HG02588 (cell line): Measurements from ENCODE around the gene SYNGR3.
A peak's percentile ranks its signal among the peaks of the same experiment; 100 is the strongest.
"Not testable (repeated sequence)": the region's sequence is repeated elsewhere in the genome, so short reads cannot be mapped to it uniquely, and the experiment has no call there.

Experiments used
- ATAC-seq: cut with Tn5 transposase; IDR thresholded peaks from one replicate; pipeline ENCODE4 v1.9.1; 2021; ENCODE audit warnings: mild to moderate bottlenecking, moderate library complexity; ENCODE audit not compliant: unreplicated experiment

SYNGR3 gene, protein sequence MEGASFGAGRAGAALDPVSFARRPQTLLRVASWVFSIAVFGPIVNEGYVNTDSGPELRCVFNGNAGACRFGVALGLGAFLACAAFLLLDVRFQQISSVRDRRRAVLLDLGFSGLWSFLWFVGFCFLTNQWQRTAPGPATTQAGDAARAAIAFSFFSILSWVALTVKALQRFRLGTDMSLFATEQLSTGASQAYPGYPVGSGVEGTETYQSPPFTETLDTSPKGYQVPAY

DNA sequence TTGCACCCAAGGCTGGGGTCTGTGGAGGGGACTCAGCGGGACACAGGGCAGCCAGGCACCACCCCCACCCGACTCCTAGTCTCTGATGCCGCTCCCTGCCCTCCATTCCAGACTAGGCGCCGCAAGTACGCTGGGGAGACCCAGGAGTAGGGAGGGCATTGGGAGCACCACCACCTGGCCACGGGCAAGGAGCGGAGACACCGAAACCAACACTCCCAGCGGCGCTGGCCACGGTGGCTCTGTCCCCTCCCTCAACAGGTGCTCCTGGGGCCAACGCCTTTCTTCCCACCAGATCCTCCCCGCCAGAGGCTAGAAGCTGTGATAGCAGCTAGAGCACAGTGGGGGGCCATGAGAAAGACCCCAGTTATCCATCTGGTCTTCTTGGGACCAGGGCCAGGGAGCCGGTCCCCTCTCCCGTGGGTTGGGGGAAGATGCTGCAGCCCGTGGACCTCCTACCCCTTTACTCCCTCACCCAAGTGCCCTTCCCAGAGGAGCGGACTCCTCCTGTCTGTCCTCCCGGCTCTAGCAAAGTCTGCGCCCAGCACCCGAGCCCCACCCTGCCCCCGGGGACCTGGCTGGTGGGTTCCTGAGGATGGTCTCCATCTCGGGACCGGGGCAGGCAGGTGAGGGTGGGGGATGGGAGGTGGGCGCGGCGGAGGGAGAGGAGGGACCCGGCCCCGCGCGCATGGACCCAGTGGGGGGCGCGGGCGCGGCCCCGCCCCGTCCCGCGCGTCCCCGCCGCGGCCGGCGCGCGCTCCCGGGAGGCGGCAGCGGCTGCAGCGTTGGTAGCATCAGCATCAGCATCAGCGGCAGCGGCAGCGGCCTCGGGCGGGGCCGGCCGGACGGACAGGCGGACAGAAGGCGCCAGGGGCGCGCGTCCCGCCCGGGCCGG is at the start of gene SYNGR3:
Gene SYNGR3, plus strand, starts transcription at position 762 of the 892 bp plus-strand sequence. CDS start 133 bp downstream, outside the sequence.
- no peak for ATAC-seq

DNA sequence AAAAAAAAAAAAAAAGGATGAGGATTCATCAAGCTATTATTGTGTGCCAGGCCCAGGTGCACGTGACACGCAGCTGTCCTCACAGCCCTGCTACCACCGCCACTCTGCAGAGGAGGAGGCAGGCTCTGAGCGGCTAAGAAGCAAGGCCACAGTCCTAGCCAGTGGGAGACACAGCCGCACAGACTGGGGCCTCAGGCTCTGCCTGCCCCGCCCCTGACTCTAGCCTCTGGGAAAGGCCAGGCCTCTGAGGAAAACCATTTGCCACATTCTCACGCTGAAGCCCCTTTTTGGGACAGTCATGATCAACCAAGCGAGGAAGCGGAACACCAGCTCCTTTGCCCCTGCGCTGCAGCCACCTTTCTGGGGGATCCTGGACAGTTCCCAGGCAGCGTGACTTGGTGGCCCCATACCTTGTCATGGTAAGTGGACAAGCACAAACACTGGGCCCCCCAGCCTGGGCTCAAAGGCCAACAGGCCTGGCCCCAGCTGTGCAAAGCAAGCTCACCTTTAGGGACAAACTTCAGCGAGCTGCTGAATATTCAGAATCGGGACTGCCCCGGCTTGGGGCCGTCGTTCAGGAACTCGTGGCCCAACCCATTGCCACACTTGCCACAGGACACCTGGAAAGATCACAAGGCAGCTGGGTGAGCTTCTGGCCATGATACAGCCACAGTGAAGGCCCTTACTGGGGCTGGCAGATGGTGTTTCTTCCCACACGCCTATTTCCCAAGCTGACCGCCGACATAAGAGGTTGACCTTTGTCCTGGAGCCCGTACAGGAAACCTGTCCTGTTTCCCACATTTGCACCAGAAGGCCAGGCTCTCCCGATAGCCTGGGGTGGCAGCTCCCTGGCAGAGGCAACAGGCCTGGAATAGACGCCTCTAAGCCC is 49.3 kb upstream of the SYNGR3 start:
- no peak for ATAC-seq

DNA sequence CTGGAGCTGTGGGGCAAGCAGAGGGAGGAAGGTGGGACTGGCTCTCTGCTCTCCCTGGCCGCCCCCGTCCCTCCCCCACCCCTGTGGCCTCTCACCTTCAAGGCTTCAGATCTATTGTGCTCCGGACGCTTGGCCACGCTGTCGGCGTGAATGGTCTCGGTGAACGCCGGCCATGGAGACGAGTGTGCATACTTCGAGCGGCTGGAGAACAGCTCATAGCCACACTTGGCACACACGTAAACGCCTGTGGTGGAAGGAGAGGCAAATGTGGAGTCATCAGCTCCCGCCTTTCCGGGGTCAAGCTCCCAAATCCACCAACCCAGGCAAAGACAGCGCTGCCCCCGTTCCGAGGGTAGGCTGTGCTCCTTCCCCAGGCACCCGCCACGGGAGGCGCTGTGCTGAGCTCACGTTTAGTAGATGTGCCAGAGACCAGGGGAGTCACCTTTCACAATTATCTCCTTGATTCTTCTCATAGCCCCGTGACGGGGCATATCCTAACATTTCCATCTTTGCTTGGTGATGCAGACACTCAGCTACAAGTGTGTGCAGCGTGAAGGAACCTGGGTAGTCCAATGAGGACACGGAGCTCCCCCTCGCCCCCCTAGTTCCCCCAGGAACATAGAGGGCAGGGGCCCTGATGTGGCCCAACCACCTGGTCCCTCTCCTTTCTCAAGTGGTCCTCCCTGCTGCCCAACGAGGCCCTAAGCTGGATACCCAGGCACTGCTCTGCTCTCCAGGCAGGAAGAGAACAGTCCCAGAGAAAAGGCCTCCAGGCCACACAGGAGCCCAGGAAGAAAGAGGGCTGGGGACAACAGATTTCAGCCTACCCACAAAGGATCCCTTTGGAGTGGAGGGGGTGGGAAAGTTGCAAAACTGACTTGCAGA is 48.4 kb upstream of the SYNGR3 start:
- ATAC-seq, result no peak

DNA sequence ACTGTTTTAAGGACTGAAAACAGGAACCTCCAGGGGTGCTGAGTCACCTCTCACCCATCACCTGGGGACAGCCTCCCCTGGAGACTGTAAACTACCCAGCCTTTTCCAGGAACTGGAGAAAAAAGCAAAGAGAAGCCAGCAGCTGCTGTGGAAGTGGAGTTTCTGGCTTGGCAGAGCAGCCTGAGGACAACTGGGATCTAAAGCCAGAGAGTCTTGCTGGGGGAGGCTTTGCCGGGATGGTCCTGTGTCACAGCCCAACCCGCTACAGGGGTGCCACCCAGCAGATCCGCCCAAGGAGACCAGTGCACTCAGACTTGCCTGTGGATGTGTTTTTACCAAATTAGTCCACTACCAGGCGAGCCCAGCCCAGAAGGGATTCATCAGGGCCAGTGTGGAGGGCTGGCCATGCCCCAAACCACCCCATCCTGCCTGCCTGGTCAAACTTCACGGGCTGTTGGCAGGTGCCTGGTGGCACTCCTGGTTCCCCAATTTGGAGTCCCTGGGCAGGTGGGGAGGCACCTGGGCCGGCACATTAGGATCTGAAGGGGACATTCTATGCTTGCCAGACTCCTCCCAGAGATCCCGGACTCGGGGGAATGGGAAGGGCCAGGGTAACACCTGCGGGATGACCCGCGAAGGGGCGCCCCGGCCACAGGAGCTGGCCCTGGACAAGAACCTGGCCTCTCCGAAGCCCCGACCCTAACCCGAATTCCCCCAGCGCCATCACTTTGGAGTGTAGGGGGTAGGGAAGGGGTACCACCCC is 47.5 kb upstream of the SYNGR3 start:
- ATAC-seq, result no peak

DNA sequence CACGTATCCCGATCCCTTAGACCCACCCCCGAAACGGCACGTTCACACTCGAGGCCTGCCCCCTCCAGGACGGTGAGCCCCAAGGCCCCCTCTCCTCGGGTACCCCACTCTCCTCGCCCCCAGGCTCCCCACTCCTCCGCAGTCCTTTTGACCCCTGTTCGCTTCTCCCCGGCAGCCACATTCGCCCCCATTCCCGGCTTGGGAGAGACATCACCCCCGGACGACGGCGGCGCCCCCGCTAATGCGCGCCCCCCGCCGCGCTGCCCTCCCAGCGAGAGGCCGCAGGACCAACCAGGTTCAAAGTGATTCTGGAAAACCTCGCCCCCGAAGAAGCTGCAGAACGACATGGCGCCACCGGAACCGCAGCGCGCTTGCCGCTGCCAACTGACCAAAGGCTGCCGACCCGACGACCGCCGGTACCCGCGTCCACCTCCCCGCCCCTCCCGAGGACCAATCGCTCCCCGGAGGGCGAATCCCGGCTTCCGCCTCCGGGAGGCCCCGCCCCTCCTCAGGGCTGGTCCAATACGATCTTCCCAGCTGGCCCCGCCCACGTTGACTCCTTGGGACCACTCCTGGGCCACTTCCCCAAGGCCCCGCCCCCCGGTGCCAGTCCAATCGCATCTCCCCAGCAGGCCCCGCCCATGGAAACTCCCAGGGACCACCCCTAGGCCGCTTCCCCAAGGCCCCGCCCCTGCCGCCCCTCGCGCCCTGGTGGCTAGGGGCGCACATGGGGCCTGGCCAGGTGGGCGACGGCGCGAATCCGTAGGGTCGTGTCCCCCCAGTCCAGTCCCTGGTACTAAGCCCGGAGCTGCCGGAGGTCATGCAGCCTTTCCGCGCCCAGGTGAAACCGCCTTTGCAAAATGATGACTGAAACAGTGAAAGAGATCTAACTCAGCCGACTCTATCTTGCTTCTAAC is 46.7 kb upstream of the SYNGR3 start, which contains the start of gene MSRB1:
Gene MSRB1, minus strand, starts transcription at position 390 of the 917 bp plus-strand sequence. Its CDS starts 43 bp downstream, at position 347.
- peak; percentile 92 for ATAC-seq

DNA sequence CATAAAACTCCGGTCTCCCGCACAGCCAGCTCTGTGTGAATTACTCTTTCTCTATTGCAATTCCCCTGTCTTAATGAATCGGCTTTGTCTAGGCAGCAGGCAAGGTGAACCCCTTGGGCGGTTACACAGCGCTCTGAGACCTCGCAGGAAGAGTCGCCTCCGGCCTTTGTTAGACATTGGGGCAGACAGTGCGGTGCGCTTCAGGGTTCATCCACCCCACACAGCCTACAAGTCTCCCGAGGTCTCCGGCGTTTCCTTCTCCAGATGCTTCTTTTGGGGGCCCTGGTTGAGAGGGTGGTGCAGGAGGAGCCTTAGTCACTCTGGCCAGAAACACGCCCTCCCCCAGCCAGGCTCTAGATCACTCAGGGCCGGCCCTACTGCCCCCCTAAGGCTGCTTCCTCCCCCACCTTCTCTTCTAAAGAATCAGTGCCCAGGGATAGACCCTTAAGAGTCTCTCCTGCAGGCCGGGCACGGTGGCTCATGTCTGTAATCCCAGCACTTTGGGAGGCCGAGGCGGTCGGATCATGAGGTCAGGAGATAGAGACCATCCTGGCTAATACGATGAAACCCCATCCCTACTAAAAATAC is 45.1 kb upstream of the SYNGR3 start:
- ATAC-seq, result no peak

DNA sequence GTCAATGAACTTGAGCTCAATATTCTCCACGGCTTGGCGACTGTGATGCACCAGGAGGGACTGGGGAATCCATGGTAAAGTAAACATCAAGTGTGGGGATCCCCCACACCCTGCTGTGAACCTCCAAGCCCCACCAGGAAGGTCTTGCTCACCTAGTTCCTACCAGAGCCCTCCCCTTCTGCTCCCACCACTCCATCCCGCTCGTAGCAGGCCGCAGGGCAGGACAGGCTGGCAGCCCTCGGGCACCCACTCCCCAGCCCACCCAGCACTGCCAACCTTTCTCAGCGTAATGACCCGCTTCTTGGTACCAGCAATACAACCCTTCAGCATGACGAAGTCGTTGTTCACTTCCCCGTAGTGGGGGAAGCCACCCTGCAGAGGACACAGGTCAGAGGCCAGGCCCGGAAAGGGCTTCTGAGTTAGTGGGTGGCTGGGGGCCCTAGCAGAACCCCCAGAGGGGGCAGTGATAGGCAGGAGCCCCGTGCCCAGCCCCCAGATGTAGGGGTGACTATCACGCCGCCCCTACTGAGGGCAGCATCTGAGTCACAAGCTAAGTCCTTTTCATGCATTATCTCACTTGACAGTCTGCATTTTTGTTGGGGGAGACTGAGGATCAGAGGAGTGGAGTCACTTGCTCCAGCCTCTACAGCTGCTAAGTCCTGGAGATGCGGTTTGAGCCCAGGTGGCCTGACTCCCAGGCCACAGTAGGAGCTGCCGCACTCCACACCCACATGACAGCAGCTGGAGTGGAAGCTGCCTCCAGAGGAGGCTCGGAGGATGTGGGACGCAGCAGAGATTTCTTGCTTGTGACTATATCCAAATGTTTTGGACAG is 44.0 kb upstream of the SYNGR3 start:
- no peak for ATAC-seq

DNA sequence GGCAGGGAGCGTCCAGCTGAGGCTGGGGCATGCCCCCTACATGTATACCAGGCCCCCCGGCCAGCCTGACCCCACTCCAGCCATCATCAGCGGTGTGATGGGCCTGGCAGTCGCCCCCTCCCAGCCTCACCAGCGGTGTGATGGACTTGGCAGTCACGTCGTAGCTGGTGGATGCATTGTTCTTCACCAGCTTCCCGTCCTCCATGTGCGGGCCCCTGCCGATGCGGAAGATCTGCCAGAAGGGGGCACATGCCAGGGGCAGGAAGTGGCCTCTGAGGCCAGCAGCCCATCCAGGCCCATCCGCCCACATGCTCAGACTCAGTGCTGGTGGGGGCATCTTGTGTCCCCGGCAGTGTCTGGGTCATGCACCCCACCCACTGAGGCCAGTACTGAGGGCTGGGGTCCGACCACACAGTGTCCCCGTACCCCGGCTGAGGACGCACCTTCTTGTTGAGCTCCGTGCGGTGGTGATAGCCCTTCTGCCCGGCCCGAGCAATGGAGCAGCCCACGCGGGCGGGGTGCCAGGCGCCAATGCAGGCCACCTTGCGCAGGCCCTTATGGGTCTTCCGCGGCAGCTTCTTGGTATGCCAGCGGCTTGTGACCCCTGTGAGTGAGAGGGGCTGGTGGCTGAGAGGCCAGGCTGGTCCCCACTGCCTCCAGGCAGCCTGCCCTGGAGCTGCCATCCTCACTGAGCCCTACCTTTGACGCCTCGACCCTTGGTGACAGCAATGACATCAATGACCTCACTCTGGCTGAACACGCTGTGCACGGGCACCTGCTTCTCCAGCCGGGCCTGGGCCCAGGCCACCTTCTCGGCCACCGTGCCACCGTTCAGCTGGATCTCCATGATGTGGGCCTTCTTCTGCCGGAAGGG is 43.0 kb upstream of the SYNGR3 start:
- no peak for ATAC-seq

DNA sequence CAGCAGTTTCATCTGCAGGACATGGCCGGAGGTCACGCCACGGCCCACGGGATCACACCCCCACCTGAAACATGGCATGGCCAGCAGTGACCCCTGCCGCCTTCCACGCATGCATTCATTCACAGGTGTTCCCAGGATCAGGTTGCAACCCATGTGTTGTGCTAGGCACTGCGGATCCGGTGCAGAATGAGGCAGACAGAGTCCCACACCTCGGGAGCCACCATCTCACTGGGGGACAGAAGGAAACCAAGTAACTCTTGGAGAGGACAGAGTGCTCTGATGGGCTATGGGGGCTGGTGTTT is 42.5 kb upstream of the SYNGR3 start:
- ATAC-seq, result no peak

DNA sequence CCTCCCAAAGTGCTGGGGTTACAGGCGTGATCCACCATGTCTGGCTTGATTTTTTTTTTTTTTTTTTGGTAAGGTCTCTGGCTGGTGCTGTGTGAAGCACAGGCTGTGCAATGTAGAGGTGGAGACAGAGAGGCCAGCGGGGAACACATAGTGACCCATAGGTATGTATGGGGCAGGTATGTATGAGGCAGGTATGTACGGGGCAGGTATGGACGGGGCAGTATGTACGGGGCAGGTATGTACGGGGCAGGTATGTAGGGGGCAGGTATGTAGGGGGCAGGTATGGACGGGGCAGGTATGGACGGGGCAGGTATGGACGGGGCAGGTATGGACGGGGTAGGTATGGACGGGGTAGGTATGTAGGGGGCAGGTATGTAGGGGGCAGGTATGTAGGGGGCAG is 40.3 kb upstream of the SYNGR3 start:
- no peak for ATAC-seq

DNA sequence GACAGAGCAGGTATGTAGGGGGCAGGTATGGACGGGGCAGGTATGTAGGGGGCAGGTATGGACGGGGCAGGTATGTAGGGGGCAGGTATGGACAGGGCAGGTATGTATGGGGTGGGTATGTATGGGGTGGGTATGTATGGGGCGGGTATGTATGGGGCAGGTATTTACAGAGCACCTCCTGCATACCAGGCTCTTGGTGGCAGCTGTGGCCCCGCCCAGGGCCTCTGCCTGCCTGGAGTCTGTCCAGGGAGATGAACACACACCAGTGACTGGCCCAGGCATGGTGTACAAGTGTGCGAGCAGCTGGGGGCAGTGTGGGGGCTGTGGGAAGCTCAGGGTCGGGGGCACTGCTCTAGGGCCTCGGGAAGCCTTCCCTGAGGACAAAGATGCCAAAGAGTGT is 39.7 kb upstream of the SYNGR3 start:
- no peak for ATAC-seq

DNA sequence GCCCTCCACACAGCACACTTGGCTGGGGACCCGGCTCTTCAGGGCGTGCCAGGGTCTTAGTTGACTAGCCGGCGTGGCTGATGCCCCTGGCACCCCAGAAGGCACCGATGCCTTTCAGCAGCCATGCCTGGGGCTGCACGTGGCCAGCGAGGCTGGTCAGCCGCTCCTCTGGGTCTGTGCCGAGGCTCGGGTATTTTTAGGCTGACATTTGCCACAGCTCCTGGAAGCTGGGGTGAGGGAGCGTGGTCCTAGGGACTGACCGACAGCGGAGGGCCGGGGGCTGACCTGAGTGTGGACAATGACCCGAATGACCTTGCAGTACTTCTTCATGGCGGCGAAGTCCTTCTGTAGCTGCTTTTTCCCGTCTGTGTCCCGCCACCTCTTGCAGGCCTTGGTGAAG is 39.2 kb upstream of the SYNGR3 start:
- no peak for ATAC-seq

DNA sequence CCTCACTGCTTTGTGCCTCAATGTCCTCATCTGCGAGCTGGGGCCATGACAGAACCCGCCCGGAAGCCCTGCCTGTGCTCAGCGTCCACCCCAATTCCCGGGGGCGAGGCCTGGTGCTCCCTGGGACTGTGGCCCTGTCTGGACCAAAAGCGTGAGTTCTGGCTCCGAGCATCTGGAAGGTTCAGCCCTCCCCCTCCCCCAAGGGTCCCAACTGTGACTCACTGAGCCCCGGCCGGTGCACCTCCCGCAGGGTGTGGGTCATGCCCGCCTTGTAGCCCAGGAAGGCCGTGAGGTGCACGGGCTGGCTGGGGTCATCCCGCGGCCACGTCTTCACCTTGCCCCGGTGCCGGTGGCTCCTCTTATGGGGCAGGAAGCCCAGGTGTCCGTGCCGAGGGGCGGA is 36.0 kb upstream of the SYNGR3 start:
- ATAC-seq, result no peak

DNA sequence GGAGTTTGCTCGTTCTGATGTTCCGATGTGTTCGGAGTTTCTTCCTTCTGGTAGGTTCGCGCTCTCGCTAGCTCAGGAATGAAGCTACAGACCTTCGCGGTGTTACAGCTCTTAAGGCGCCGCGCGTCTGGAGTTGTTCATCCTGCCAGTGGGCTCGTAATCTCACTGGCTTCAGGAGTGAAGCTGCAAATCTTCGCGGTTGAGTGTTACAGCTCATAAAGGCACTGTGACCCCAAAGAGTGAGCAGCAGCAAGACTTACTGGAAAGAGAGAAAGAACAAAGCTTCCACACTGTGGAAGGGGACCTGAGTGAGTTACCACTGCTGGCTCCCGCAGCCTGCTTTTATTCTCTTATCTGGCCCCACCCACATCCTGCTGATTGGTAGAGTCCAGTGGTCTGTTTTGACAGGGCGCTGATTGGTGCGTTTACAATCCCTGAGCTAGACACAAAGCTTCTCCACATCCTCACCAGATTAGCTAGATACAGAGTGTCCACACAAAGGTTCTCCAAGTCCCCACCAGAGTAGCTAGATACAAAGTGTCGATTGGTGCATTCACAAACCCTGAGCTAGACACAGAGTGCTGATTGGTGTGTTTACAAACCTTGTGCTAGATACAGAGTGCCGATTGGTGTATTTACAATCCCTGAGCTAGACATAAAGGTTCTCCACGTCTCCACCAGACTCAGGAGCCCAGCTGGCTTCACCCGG is 32.2 kb upstream of the SYNGR3 start:
- not testable (repeated sequence) for ATAC-seq

DNA sequence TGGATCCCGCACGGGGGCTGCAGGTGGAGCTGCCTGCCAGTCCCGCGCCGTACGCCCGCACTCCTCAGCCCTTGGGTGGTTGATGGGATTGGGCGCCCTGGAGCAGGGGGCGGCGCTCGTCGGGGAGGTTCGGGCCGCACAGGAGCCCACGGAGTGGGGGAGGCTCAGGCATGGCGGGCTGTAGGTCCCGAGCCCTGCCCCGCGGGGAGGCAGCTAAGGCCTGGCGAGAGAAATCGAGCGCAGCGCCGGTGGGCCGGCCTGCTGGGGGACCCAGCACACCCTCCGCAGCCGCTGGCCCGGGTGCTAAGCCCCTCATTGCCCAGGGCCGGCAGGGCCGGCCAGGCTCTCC is 31.7 kb upstream of the SYNGR3 start:
- not testable (repeated sequence) for ATAC-seq

DNA sequence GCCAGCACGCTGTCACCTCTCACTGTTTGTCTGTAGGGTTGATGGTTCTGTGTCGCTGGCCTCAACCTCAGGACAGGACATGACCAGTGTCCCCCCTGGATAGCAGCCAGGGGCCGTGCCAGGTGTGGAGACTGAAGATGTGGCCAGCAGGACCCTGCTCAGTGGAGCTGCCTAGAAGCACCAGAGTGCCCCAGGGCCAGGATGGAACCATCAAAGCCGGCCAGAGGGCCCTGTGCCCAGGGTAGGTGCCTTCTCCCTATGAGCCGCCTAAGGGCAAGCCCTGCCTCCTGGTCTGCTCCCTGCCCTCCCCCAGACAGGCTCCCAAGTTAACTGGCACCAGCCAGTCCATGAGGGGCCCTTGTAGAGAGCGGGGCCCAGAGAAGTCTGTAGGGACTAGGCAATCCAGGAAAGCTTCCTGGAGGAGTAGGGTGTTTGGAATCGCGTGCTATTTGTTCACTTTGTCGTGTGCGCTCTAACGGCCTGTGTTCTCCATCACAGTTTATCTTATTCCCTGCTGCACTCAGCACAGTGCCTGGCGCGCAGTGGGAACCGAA is 31.0 kb upstream of the SYNGR3 start:
- ATAC-seq, result no peak
